Gastrocnemius medialis (tissue), 4 donors: ENCODE measurements around the gene EXOC3L4.

ENCODE experiments used
- CTCF ChIP-seq, 5 experiments: fragments of 450-650 bp in 3 of 5; fragments of 200-600 bp in 2 of 5; sonication (generic) in 2 of 5; IDR thresholded peaks in 4 of 5; conservative IDR thresholded peaks in 1 of 5; 1 replicate in 4 of 5; 2 replicates in 1 of 5; pipeline ENCODE4 v1.5.1; 2016 to 2019; ENCODE audit warnings: antibody characterized with exemption in 5 of 5, mild to moderate bottlenecking in 3 of 5, moderate library complexity in 3 of 5
- POLR2A ChIP-seq, 2 donors: fragments of 450-650 bp; IDR thresholded peaks; one replicate each; pipeline ENCODE4 v1.6.1; 2017; ENCODE audit warnings: antibody characterized with exemption in 2 of 2, mild to moderate bottlenecking in 2 of 2, moderate library complexity in 2 of 2

DNA sequence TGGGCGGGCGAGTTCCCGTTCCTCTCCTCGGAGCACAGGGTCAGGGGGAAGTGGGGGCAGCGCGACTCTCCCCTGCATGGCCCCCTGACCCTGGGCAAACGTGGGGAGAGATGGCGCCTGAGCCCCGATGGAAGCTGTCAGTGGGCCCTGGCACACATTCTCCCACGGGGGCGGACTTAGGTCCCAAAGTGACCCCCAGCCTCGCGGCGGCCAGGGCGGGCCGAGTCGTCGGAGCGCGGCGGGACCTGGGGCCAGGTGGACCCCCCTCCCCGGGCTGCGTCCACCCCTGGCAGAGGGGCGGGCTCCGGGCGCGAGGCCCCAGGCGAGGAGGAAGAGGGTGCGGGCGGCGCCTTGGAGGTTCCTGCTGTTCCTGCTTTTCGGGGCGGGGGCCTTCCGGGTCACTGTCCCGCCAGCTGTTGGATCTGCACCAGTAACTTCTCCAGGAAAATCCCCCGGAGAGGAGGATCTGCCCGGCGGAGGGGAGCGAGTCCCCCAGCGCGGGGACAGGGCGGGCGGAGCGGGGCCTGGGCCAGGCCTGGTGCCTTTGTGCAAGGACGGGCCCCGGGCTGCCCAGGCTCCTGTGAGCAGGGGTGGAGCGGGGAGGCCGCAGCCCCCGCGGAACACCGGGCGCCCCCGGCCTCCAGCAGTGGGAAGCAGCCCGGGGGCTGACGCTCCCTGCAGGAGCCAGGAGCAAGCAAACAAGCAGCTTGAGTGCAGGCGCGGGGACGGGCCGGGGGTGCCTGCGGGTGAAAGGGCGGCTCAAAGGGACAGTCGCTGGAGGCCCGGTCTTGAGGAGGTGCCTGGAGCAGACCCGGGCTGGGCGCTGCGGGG, 44.0 kb downstream of the EXOC3L4 start:
- TF ChIP-seq CTCF (IDR thresholded peaks at IDR 0.05 in 4 of 5, conservative IDR thresholded peaks at IDR 0.05 in 1 of 5) (no peak), POLR2A (IDR thresholded peaks at IDR 0.05) (no peak)
